Keratinocyte (primary cell): ENCODE measurements around the gene BARX2. TPM values are rescaled to one million over a fixed set of nuclear protein-coding genes. Genes with fewer than 3 reads are reported as not detected.
"Not testable (repeated sequence)": the region's sequence is repeated elsewhere in the genome, so short reads cannot be mapped to it uniquely, and the experiment has no call there.

Experiments
- DNase-seq: peaks from one replicate; pipeline ENCODE4 v3.0.0-alpha.2; 2011; ENCODE audit warnings: low read depth, missing footprints, low spot score
- FAIRE-seq: peaks from 2 replicates; lab custom pipeline; 2011; peaks lifted over from hg19 to GRCh38; lab: Jason Lieb, UNC
- H2AFZ ChIP-seq: 2 replicates; pipeline ENCODE4 v1.6.0; 2012; ENCODE audit warnings: low read length, control low read depth, inconsistent platforms; ENCODE audit not compliant: control insufficient read depth
- H3K27ac ChIP-seq: 2 replicates; pipeline ENCODE4 v1.5.1; 2011; ENCODE audit warnings: low read length; ENCODE audit not compliant: control insufficient read depth, insufficient read depth
- H3K27me3 ChIP-seq: 3 replicates; pipeline ENCODE4 v1.6.0; 2011; ENCODE audit warnings: low read length; ENCODE audit not compliant: control insufficient read depth, insufficient read depth; ENCODE audit errors: extremely low read depth
- H3K36me3 ChIP-seq, 2 experiments: 2 replicates in 1 of 2; 3 replicates in 1 of 2; pipeline ENCODE4 v1.5.1; 2011; ENCODE audit warnings: low read length in 2 of 2, mild to moderate bottlenecking in 1 of 2; ENCODE audit not compliant: control insufficient read depth in 2 of 2, insufficient read depth in 2 of 2; ENCODE audit errors: extremely low read depth in 1 of 2
- H3K4me1 ChIP-seq: 3 replicates; pipeline ENCODE4 v1.5.1; 2011; ENCODE audit warnings: low read length; ENCODE audit not compliant: control insufficient read depth, insufficient read depth; ENCODE audit errors: extremely low read depth
- H3K4me2 ChIP-seq: 3 replicates; pipeline ENCODE4 v1.6.0; 2011; ENCODE audit warnings: low read depth, low read length; ENCODE audit not compliant: control insufficient read depth, insufficient read depth; ENCODE audit errors: extremely low read depth
- H3K4me3 ChIP-seq, 3 experiments: fragments of 200-600 bp in 1 of 3; sonication (generic) in 1 of 3; 2 replicates in 2 of 3; 3 replicates in 1 of 3; pipeline ENCODE4 v1.5.1; 2011 to 2016; ENCODE audit warnings: low read length in 3 of 3, mild to moderate bottlenecking in 3 of 3, control low read depth in 2 of 3, inconsistent platforms in 1 of 3, low read depth in 1 of 3, mixed read lengths in 1 of 3, mixed run types in 1 of 3, moderate library complexity in 1 of 3; ENCODE audit not compliant: control insufficient read depth in 2 of 3, insufficient read depth in 2 of 3; ENCODE audit errors: extremely low read depth in 1 of 3
- H3K79me2 ChIP-seq: 2 replicates; pipeline ENCODE4 v1.6.0; 2012; ENCODE audit warnings: low read length; ENCODE audit not compliant: control insufficient read depth, insufficient read depth
- H3K9ac ChIP-seq: 3 replicates; pipeline ENCODE4 v1.6.0; 2011; ENCODE audit warnings: low read length; ENCODE audit not compliant: control insufficient read depth, insufficient read depth; ENCODE audit errors: extremely low read depth
- H3K9me1 ChIP-seq: 3 replicates; pipeline ENCODE4 v1.6.0; 2011; ENCODE audit warnings: low read length; ENCODE audit not compliant: control insufficient read depth, insufficient read depth; ENCODE audit errors: extremely low read depth
- H3K9me3 ChIP-seq: 2 replicates; pipeline ENCODE4 v1.5.1; 2012; ENCODE audit warnings: low read depth, low read length; ENCODE audit not compliant: control insufficient read depth
- H4K20me1 ChIP-seq: 3 replicates; pipeline ENCODE4 v1.6.0; 2011; ENCODE audit warnings: low read length; ENCODE audit not compliant: control insufficient read depth, insufficient read depth; ENCODE audit errors: extremely low read depth
- CTCF ChIP-seq, 3 experiments: IDR thresholded peaks in 1 of 3; conservative IDR thresholded peaks in 1 of 3; optimal IDR thresholded peaks in 1 of 3; 2 replicates in 2 of 3; 3 replicates in 1 of 3; pipeline versions ENCODE3 to v1.5.1; 2011; ENCODE audit warnings: low read length in 3 of 3, mild to moderate bottlenecking in 3 of 3, moderate library complexity in 2 of 3, control low read depth in 1 of 3, inconsistent platforms in 1 of 3; ENCODE audit not compliant: insufficient read depth in 2 of 3; ENCODE audit errors: extremely low read depth in 1 of 3
- EZH2 ChIP-seq: IDR thresholded peaks from one replicate; pipeline ENCODE4 v1.6.1; 2012; ENCODE audit warnings: inconsistent platforms, mild to moderate bottlenecking, low read length, moderate library complexity
- dilution Hi-C: fragments of 300-500 bp; cut with MboI; formaldehyde crosslinking; loops from one replicate; pipeline ENCODE4 v1.7.0; 2020; ENCODE audit warnings: low sequenced_read_pairs; ENCODE audit not compliant: extremely low pct_ligation_motif_present
- polyA minus RNA-seq, 3 experiments: library from RNA; depleted of rRNA, polyadenylated mRNA; stranded (reverse); fragments of >200 nt; gene quantifications; 1 replicate in 1 of 3; 2 replicates in 1 of 3; 3 replicates in 1 of 3; pipeline ENCODE4 v1.2.3, GENCODE V29; 2011
- polyA plus RNA-seq, 5 experiments: library from polyadenylated mRNA; depleted of rRNA in 3 of 5; stranded (reverse) in 3 of 5; stranded (forward) in 1 of 5; unstranded in 1 of 5; fragments of >200 nt; gene quantifications; 1 replicate in 1 of 5; 2 replicates in 3 of 5; 3 replicates in 1 of 5; pipeline versions ENCODE4 v1.2.1 to v1.2.3, GENCODE V29; 2011 to 2012; ENCODE audit warnings: missing spikeins in 2 of 5, low read depth in 1 of 5, low replicate concordance in 1 of 5

The BARX2 gene
- polyA plus RNA-seq = 0.55 to 0.87 TPM (median 0.59 TPM) in 3 replicates
- 2.6 TPM for polyA plus RNA-seq (2011; ENCODE audit: low read depth)
- 0.64 and 0.67 TPM in 2 replicates for polyA plus RNA-seq (2011; cell fraction: cytosol; rRNA removed)
- polyA plus RNA-seq (2011; cell fraction: nucleus; rRNA removed) = 0.46 and 0.60 TPM in 2 replicates
- polyA plus RNA-seq (2012; ENCODE audit: low replicate concordance) = 0.86 and 6.3 TPM in 2 replicates
- 0.45 to 0.63 TPM (median 0.56 TPM) in 3 replicates for polyA minus RNA-seq
- polyA minus RNA-seq (2011; cell fraction: cytosol; rRNA and poly(A)+ RNA removed) = not detected
- 0.84 and 0.93 TPM in 2 replicates for polyA minus RNA-seq (2011; cell fraction: nucleus; rRNA and poly(A)+ RNA removed)

- H3K27me3 ChIP-seq = peaks cover 49% of the 10 kb centered on the region
- TF ChIP-seq CTCF (optimal IDR thresholded peaks at IDR 0.05 in 1 of 3, IDR thresholded peaks at IDR 0.05 in 1 of 3, conservative IDR thresholded peaks at IDR 0.05 in 1 of 3; ENCODE audit: extremely low read depth in 1 of 3, insufficient read depth in 2 of 3, low read length in 3 of 3) = peak; percentile 65 to 91 (median 86)
- no peak for TF ChIP-seq EZH2
- H3K36me3 ChIP-seq = no peaks in the 10 kb centered on the region
- dilution Hi-C loops = no loop called here
- peak within 1 kb of the TSS; percentile 50 for H2AFZ ChIP-seq
- H3K79me2 ChIP-seq = no peaks in the 10 kb centered on the region
- peak within 1 kb of the TSS; percentile 34 to 68 (median 54) for H3K4me3 ChIP-seq
- peak within 1 kb of the TSS; percentile 88 for H3K4me2 ChIP-seq
- peaks cover 12% of the 10 kb centered on the region for H3K4me1 ChIP-seq
- no peaks in the 10 kb centered on the region for H4K20me1 ChIP-seq
- peak within 1 kb of the TSS; percentile 25 for H3K9ac ChIP-seq
- H3K27ac ChIP-seq = no peak within 1 kb of the TSS
- H3K9me3 ChIP-seq = no peaks in the 10 kb centered on the region
- H3K9me1 ChIP-seq = no peaks in the 10 kb centered on the region
- peak; percentile 74 for FAIRE-seq
- no peak for DNase-seq
Observed at GRCh38 chr11:129375751-129376657, at the start of gene BARX2. BARX2 (plus strand) TSS chr11:129375848; CDS start chr11:129376036, 188 bp downstream.

- H3K4me3 ChIP-seq = no peak overlapping the region
- no peaks in the 10 kb centered on the region for H3K27me3 ChIP-seq
- H3K4me1 ChIP-seq = peaks cover under 1% of the 10 kb centered on the region
- H2AFZ ChIP-seq = no peak overlapping the region
- no peaks in the 10 kb centered on the region for H3K9me1 ChIP-seq
- no peaks in the 10 kb centered on the region for H3K36me3 ChIP-seq
- no peaks in the 10 kb centered on the region for H3K9me3 ChIP-seq
- no peak for DNase-seq
- dilution Hi-C loops = no loop called here
- no peaks in the 10 kb centered on the region for H4K20me1 ChIP-seq
- TF ChIP-seq EZH2 (no peak), CTCF (optimal IDR thresholded peaks at IDR 0.05 in 1 of 3, IDR thresholded peaks at IDR 0.05 in 1 of 3, conservative IDR thresholded peaks at IDR 0.05 in 1 of 3; ENCODE audit: extremely low read depth in 1 of 3, insufficient read depth in 2 of 3, low read length in 3 of 3) (no peak)
- no peaks in the 10 kb centered on the region for H3K79me2 ChIP-seq
- H3K9ac ChIP-seq = no peak overlapping the region
- H3K4me2 ChIP-seq = no peak overlapping the region
- FAIRE-seq = no peak
- H3K27ac ChIP-seq = no peak overlapping the region
Observed at GRCh38 chr11:129326921-129327320, 48.7 kb upstream of the BARX2 start.

GRCh38 chr11:129327708-129328107 is 47.9 kb upstream of the BARX2 start:
- DNase-seq, H3K36me3 ChIP-seq, H3K9ac ChIP-seq, H3K27ac ChIP-seq, H2AFZ ChIP-seq, H3K4me2 ChIP-seq, H3K79me2 ChIP-seq, H3K4me1 ChIP-seq, H4K20me1 ChIP-seq, H3K9me3 ChIP-seq, H3K27me3 ChIP-seq, FAIRE-seq, H3K9me1 ChIP-seq, dilution Hi-C loops, H3K4me3 ChIP-seq: not testable (repeated sequence)
